Esophagus squamous epithelium (tissue), 4 donors: ENCODE results near the gene VRK2.

Experiments
- CTCF ChIP-seq, 6 experiments: fragments of 450-650 bp in 4 of 6; fragments of 200-600 bp in 2 of 6; sonication (generic) in 2 of 6; IDR thresholded peaks; one replicate each; pipeline ENCODE4 v1.5.1; 2016 to 2019; ENCODE audit warnings: antibody characterized with exemption in 6 of 6, mild to moderate bottlenecking in 4 of 6, moderate library complexity in 4 of 6
- POLR2A ChIP-seq, 4 donors: fragments of 450-650 bp; IDR thresholded peaks; one replicate each; pipeline ENCODE4 v1.6.1; 2017; ENCODE audit warnings: antibody characterized with exemption in 4 of 4, mild to moderate bottlenecking in 4 of 4, moderate library complexity in 3 of 4

- TF ChIP-seq CTCF (IDR thresholded peaks at IDR 0.05) (no peak), POLR2A (IDR thresholded peaks at IDR 0.05) (no peak)
Observed at GRCh38 chr2:58027029-58027428, 19.6 kb upstream of the VRK2 start.
